GM12878 (cell line): Measurements from ENCODE around the gene PODXL2. TPM values are rescaled to one million over a fixed set of nuclear protein-coding genes. Genes with fewer than 3 reads are reported as not detected.

Experiments used
- BHLHE40 ChIP-seq, 2 experiments: fragments of 450-650 bp in 1 of 2; IDR thresholded peaks; 2 replicates each; pipeline ENCODE4 v1.6.1; 2011 to 2017; ENCODE audit warnings: low read depth in 2 of 2, borderline replicate concordance in 1 of 2, improper control_type of control experiment in 1 of 2, low read length in 1 of 2, mild to moderate bottlenecking in 1 of 2
- CBX5 ChIP-seq: sonication (generic); IDR thresholded peaks from 2 replicates; pipeline ENCODE4 v1.6.1; 2016; ENCODE audit warnings: low read depth, moderate library complexity, mild to moderate bottlenecking, inconsistent platforms
- CREB1 ChIP-seq: IDR thresholded peaks from 2 replicates; pipeline ENCODE4 v1.6.1; 2012; ENCODE audit warnings: low read depth, mild to moderate bottlenecking, inconsistent platforms
- CREM ChIP-seq: IDR thresholded peaks from 2 replicates; pipeline ENCODE4 v1.6.1; 2014; ENCODE audit warnings: antibody characterized with exemption, low read depth
- KLF5 ChIP-seq: fragments of 450-650 bp; IDR thresholded peaks from 2 replicates; pipeline ENCODE4 v1.6.1; 2014; ENCODE audit warnings: mild to moderate bottlenecking; ENCODE audit not compliant: partially characterized antibody
- MAX ChIP-seq: IDR thresholded peaks from 2 replicates; pipeline ENCODE4 v1.6.1; 2012; ENCODE audit warnings: low read depth, low read length, improper control_type of control experiment
- NFIC ChIP-seq: IDR thresholded peaks from 2 replicates; pipeline ENCODE4 v1.6.1; 2012; ENCODE audit warnings: low read depth, mild to moderate bottlenecking, inconsistent platforms, low read length, moderate library complexity
- NFXL1 ChIP-seq: fragments of 450-650 bp; IDR thresholded peaks from 2 replicates; pipeline ENCODE4 v1.6.1; 2017; ENCODE audit warnings: antibody characterized with exemption, mild to moderate bottlenecking, borderline replicate concordance
- NFYA ChIP-seq: IDR thresholded peaks from 2 replicates; pipeline ENCODE4 v1.6.1; 2011; ENCODE audit warnings: low read depth, mild to moderate bottlenecking, low read length, improper control_type of control experiment, borderline replicate concordance
- NKRF ChIP-seq: fragments of 450-650 bp; conservative IDR thresholded peaks from 2 replicates; pipeline ENCODE4 v1.6.1; 2017; ENCODE audit warnings: mild to moderate bottlenecking, moderate library complexity
- NRF1 ChIP-seq: conservative IDR thresholded peaks from 2 replicates; pipeline ENCODE4 v1.6.1; 2011; ENCODE audit warnings: mild to moderate bottlenecking, low read depth, low read length, improper control_type of control experiment
- PAX5 ChIP-seq: IDR thresholded peaks from 2 replicates; pipeline ENCODE4 v1.6.1; 2011; ENCODE audit warnings: low read depth, low read length, borderline replicate concordance
- POLR2AphosphoS2 ChIP-seq: IDR thresholded peaks from 2 replicates; pipeline ENCODE4 v1.6.1; 2011; ENCODE audit warnings: low read depth, mild to moderate bottlenecking, low read length, improper control_type of control experiment, moderate library complexity
- RB1 ChIP-seq: fragments of 450-650 bp; formaldehyde crosslinking; IDR thresholded peaks from 2 replicates; pipeline ENCODE4 v1.6.1; 2017; ENCODE audit warnings: mild to moderate bottlenecking, borderline replicate concordance
- RBBP5 ChIP-seq: fragments of 200-600 bp; sonication (generic); conservative IDR thresholded peaks from 2 replicates; pipeline ENCODE4 v1.6.1; 2016
- SIX5 ChIP-seq: IDR thresholded peaks from 2 replicates; pipeline ENCODE4 v1.6.1; 2011; ENCODE audit warnings: mild to moderate bottlenecking, low read depth, low read length, moderate library complexity; ENCODE audit not compliant: severe bottlenecking
- ZNF217 ChIP-seq: fragments of 450-650 bp; IDR thresholded peaks from 2 replicates; pipeline ENCODE4 v1.6.1; 2017; ENCODE audit warnings: antibody characterized with exemption, mild to moderate bottlenecking
- ZNF687 ChIP-seq: fragments of 450-650 bp; IDR thresholded peaks from 2 replicates; pipeline ENCODE4 v1.6.1; 2017; ENCODE audit warnings: mild to moderate bottlenecking, moderate library complexity
- polyA plus RNA-seq, 11 experiments: library from polyadenylated mRNA; depleted of rRNA in 4 of 11; unstranded in 6 of 11; stranded (reverse) in 5 of 11; fragments of >200 nt; fragmentation: Nextera tagmentation in 4 of 11; fragmentation: Illumina TruSeq in 1 of 11; extraction: Ambion mirVana in 4 of 11; extraction: Trizol in 1 of 11; gene quantifications; 1 replicate in 1 of 11; 2 replicates in 10 of 11; pipeline versions ENCODE4 v1.2.1 to v1.2.3, GENCODE V29; 2011 to 2016; ENCODE audit warnings: inconsistent platforms in 2 of 11, missing spikeins in 2 of 11, low read depth in 1 of 11
- total RNA-seq, 4 experiments: library from RNA; depleted of rRNA in 3 of 4; stranded (reverse); fragments of >200 nt in 3 of 4; fragmentation: Illumina TruSeq in 1 of 4; extraction: Trizol in 1 of 4; gene quantifications; 2 replicates each; pipeline versions ENCODE4 v1.2.1 to v1.2.3, GENCODE V29; 2013 to 2021
- TF ChIP-seq, protein P1 (sequence below): fragments of 450-650 bp; formaldehyde crosslinking; IDR thresholded peaks from 2 replicates; pipeline ENCODE4 v1.4.0; 2022; ENCODE audit warnings: mild to moderate bottlenecking, moderate library complexity

Gene PODXL2
- total and polyA plus RNA-seq, 10 of the 15 experiments (the other 5 are each of a cell fraction or from before 2014, with no cell fraction given), result 0.03 to 24.4 (median 13.6) TPM; not detected in 2

DNA sequence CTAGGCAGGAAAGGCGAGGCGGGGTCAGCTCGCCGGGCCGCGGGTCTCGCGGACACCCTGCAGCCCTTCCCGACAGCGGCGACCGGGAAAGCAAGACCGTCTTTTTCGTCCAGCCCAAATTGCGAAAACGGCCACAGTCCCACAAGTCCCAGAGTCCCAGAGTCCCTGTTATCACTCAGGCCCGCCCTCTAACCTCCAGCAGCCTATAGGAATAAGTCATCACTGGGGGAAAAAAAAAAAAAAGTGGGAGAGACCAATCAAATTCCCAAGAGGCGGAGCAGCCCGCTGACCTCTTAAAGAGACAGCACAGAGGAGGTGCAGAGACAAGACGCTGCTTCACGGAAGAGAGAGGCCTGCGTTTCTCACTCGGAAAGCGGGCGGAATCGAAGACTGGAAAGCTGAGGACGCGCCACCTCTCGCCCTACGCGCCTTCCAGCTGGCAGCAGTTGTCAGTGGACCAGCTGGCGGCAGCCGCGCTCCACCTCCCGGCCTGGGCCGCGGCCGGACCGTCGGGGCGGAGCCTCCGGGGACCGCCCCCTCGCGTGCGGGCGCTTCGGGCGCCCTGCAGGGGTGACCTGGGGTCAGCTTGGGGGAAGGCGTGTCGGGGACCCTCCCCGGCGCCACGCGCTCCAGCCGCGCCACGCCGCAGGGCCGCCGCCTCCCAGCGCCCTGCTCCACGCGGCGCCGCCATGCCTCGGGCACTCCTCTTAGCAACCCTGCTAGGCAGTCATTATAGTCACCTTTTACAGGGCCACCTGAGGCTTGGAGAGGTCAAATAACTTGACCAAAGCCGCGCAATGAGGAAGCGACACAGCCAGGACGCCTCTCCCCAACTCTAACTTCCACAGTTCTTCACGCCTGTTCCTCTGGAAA, 38.2 kb upstream of the PODXL2 start, which contains the start of gene TPRA1 (continued):
- TF ChIP-seq CREB1 (peak; percentile 47; the same call in 1 of the 2 replicates), NKRF (peak; percentile 92), NRF1 (no peak), POLR2AphosphoS2 (peak; percentile 36; the same call in 1 of the 2 replicates), BHLHE40 (IDR thresholded peaks at IDR 0.05; ENCODE audit: borderline replicate concordance in 1 of 2, low read depth in 2 of 2, low read length in 1 of 2) (peak; percentile 97 to 99), MAX (peak; percentile 73; the same call in 1 of the 2 replicates), NFXL1 (peak; percentile 81), CBX5 (no peak), SIX5 (no peak), KLF5 (no peak), NFYA (no peak), RBBP5 (no peak), RB1 (0 out of 2 replicates have a peak, but pooled peaks have one; percentile 52), PAX5 (peak; percentile 50; the same call in 1 of the 2 replicates), ZNF687 (peak; percentile 98), CREM (peak; percentile 28), ZNF217 (no peak; the same call in 1 of the 2 replicates), NFIC (no peak)
- TF ChIP-seq, protein P1, sequence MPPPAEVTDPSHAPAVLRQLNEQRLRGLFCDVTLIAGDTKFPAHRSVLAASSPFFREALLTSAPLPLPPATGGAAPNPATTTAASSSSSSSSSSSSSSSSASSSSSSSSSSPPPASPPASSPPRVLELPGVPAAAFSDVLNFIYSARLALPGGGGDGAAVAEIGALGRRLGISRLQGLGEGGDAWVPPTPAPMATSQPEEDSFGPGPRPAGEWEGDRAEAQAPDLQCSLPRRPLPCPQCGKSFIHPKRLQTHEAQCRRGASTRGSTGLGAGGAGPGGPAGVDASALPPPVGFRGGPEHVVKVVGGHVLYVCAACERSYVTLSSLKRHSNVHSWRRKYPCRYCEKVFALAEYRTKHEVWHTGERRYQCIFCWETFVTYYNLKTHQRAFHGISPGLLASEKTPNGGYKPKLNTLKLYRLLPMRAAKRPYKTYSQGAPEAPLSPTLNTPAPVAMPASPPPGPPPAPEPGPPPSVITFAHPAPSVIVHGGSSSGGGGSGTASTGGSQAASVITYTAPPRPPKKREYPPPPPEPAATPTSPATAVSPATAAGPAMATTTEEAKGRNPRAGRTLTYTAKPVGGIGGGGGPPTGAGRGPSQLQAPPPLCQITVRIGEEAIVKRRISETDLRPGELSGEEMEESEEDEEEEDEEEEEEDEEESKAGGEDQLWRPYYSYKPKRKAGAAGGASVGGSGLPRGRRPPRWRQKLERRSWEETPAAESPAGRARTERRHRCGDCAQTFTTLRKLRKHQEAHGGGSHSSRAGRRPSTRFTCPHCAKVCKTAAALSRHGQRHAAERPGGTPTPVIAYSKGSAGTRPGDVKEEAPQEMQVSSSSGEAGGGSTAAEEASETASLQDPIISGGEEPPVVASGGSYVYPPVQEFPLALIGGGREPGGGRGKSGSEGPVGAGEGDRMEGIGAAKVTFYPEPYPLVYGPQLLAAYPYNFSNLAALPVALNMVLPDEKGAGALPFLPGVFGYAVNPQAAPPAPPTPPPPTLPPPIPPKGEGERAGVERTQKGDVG, result no peak
